Activated B cell treated with CpG ODN at 0.5 μM for 24 hours (primary cell): Measurements from ENCODE around the gene HM13. TPM values are rescaled to one million over a fixed set of nuclear protein-coding genes. Genes with fewer than 3 reads are reported as not detected.
"Not testable (repeated sequence)": the region's sequence is repeated elsewhere in the genome, so short reads cannot be mapped to it uniquely, and the experiment has no call there.

Experiments
- ATAC-seq: fragments of 200-7000 bp; cut with Tn5 transposase; one replicate; pipeline ENCODE4 v1.10.0; 2021; ENCODE audit warnings: low read depth, mild to moderate bottlenecking, moderate library complexity
- CTCF ChIA-PET: fragments of 350-600 bp; sonication (Branson Sonifier 250); formaldehyde crosslinking; loops from one replicate; lab custom pipeline; 2021; ENCODE audit warnings: antibody characterized with exemption; lab: Charles Lee
- POLR2A ChIA-PET: fragments of 350-600 bp; sonication (Branson Sonifier 250); formaldehyde crosslinking; loops from one replicate; lab custom pipeline; 2021; ENCODE audit warnings: antibody characterized with exemption; lab: Charles Lee
- DNase-seq: peaks from one replicate; pipeline ENCODE4 v3.0.0; 2022
- H3K27ac Mint-ChIP-seq: one replicate; pipeline ENCODE4 v1.8.0; 2020; ENCODE audit warnings: mixed read lengths
- H3K27me3 Mint-ChIP-seq: one replicate; pipeline ENCODE4 v1.8.0; 2021; ENCODE audit warnings: mixed read lengths
- H3K36me3 Mint-ChIP-seq: one replicate; pipeline ENCODE4 v1.8.0; 2021; ENCODE audit warnings: low read depth, mixed read lengths
- H3K4me1 Mint-ChIP-seq: one replicate; pipeline ENCODE4 v1.8.0; 2021; ENCODE audit warnings: mixed read lengths
- H3K4me3 Mint-ChIP-seq: one replicate; pipeline ENCODE4 v1.8.0; 2020; ENCODE audit warnings: mild to moderate bottlenecking, mixed read lengths
- H3K9me3 Mint-ChIP-seq: one replicate; pipeline ENCODE4 v1.8.0; 2020; ENCODE audit warnings: mixed read lengths
- intact Hi-C: fragments of 100-400 bp; cut with micrococcal nuclease; formaldehyde crosslinking; loops from one replicate; pipeline ENCODE4 v1.15.1; 2024
- total RNA-seq: library from RNA; stranded (reverse); gene quantifications from 2 replicates; pipeline ENCODE4 v1.2.3, GENCODE V29; 2022
- TF ChIP-seq, protein P1 (sequence below): fragments of 200-600 bp; IDR thresholded peaks from one replicate; pipeline ENCODE4 v1.8.0; 2022; ENCODE audit warnings: antibody characterized with exemption, mild to moderate bottlenecking

HM13 gene
- total RNA-seq, 1 donor from 2014 or later: 90.9 TPM

DNA sequence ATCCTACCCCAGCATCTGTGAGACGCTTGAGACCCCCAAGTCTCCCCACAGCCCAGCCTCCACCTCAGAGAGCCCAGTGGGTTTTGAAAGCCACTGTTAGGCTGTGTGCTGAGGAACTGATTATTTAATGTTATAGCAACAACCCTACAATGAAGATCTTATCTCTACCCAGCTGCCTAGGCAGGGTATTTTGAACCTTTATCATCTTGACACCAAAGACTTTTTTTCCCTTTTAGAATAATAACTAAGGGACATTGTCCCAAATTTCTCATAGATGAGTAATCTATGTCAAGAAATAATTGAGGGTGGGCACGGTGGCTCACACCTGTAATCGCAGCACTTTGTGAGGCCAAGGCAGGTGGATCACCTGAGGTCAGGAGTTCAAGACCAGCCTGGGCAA lies 26.2 kb downstream of the HM13 start:
- no peak overlapping the region for H3K27ac Mint-ChIP-seq

GRCh38 chr20:31542201-31542842 lies 28.1 kb downstream of the HM13 start:
- ATAC-seq: no peak
- Mint-ChIP-seq H3K9me3 (no peaks in the 10 kb centered on the region), H3K4me3 (no peak overlapping the region), H3K27me3 (no peaks in the 10 kb centered on the region), H3K36me3 (peaks cover 53% of the 10 kb centered on the region), H3K4me1 (peaks cover 8% of the 10 kb centered on the region), H3K27ac (no peak overlapping the region)
- CTCF ChIA-PET: interaction anchor here (1.2 to 1.5 kb wide), 2 partner anchors 15 to 20 kb away, joined by 3 to 4 read pairs; no protein-coding TSS in a partner anchor
- intact Hi-C loops: no loop called here
- TF ChIP-seq, protein P1, sequence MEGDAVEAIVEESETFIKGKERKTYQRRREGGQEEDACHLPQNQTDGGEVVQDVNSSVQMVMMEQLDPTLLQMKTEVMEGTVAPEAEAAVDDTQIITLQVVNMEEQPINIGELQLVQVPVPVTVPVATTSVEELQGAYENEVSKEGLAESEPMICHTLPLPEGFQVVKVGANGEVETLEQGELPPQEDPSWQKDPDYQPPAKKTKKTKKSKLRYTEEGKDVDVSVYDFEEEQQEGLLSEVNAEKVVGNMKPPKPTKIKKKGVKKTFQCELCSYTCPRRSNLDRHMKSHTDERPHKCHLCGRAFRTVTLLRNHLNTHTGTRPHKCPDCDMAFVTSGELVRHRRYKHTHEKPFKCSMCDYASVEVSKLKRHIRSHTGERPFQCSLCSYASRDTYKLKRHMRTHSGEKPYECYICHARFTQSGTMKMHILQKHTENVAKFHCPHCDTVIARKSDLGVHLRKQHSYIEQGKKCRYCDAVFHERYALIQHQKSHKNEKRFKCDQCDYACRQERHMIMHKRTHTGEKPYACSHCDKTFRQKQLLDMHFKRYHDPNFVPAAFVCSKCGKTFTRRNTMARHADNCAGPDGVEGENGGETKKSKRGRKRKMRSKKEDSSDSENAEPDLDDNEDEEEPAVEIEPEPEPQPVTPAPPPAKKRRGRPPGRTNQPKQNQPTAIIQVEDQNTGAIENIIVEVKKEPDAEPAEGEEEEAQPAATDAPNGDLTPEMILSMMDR: no peak
- no peak for DNase-seq
- POLR2A ChIA-PET: no interaction called here

More for the DNA sequence above, 26.2 kb downstream of the HM13 start:
- no peak for ATAC-seq
- TF ChIP-seq, protein P1: no peak
- H3K9me3 Mint-ChIP-seq: no peaks in the 10 kb centered on the region
- H3K36me3 Mint-ChIP-seq: peaks cover 61% of the 10 kb centered on the region
- POLR2A ChIA-PET: no interaction called here
- peaks cover 4% of the 10 kb centered on the region for H3K4me1 Mint-ChIP-seq
- intact Hi-C loops: no loop called here
- H3K4me3 Mint-ChIP-seq: no peak overlapping the region
- H3K27me3 Mint-ChIP-seq: no peaks in the 10 kb centered on the region
- no peak for DNase-seq
- CTCF ChIA-PET: interaction anchor here (1.2 to 1.5 kb wide), 3 partner anchors 17 to 72 kb away, joined by 3 to 5 read pairs (median 3); no protein-coding TSS in a partner anchor

DNA sequence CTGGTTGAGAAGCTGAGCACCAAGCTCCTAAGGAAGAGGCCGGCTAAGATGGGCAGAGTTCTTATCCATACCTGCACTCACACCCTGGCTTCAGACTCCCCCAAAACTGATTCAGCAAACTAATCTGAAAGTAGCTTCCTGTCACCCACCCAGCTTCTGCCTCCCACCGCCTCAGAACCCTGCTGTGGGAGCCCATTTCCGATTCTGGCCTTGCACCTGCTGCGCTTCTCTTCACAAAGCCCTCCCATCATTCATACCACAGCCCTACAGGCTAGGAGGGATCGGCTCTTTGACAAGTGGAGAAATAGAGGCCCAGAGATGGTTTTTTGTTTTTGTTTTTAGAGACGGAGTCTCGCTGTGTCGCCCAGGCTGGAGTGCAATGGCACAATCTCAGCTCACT lies 28.7 kb downstream of the HM13 start:
- ATAC-seq: no peak
- H3K4me3 Mint-ChIP-seq: no peak overlapping the region
- TF ChIP-seq, protein P1: no peak
- H3K36me3 Mint-ChIP-seq: peaks cover 53% of the 10 kb centered on the region
- CTCF ChIA-PET: interaction anchor here (1.2 kb wide), 1 partner anchor 14 kb away, joined by 4 read pairs; no protein-coding TSS in a partner anchor
- no peak for DNase-seq
- peaks cover 11% of the 10 kb centered on the region for H3K4me1 Mint-ChIP-seq
- no peaks in the 10 kb centered on the region for H3K9me3 Mint-ChIP-seq
- H3K27ac Mint-ChIP-seq: no peak overlapping the region
- POLR2A ChIA-PET: no interaction called here
- intact Hi-C loops: no loop called here
- H3K27me3 Mint-ChIP-seq: no peaks in the 10 kb centered on the region

GRCh38 chr20:31543966-31544598 lies 29.8 kb downstream of the HM13 start:
- POLR2A ChIA-PET: interaction anchor here (0.6 kb wide), 1 partner anchor 21 kb away, joined by 4 read pairs; no protein-coding TSS in a partner anchor
- no peak for DNase-seq
- H3K27ac Mint-ChIP-seq: no peak overlapping the region
- peaks cover 19% of the 10 kb centered on the region for H3K4me1 Mint-ChIP-seq
- H3K36me3 Mint-ChIP-seq: peaks cover 53% of the 10 kb centered on the region
- ATAC-seq: no peak
- TF ChIP-seq, protein P1: no peak
- no peaks in the 10 kb centered on the region for H3K27me3 Mint-ChIP-seq
- H3K4me3 Mint-ChIP-seq: no peak overlapping the region
- intact Hi-C loops: no loop called here
- CTCF ChIA-PET: no interaction called here
- no peaks in the 10 kb centered on the region for H3K9me3 Mint-ChIP-seq

DNA sequence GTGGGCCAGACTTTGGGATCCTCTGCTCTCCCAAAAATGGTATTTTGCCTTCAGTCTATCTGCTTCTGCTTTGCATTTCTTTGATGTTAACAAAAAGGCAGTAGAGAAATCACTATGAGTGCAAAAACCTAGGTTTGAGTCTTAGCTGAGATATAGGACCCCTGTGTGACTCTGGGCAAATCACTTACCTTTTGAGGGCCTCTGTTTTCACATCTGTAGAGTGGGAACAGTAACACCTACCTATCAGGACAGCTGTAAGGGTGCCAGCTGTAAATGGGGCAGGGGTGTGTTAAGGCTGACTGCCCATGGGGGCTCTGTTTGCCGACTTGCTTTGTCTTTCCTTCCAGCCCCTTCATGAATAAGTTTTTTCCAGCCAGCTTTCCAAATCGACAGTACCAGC lies 30.4 kb downstream of the HM13 start:
- H3K4me3 Mint-ChIP-seq: no peak overlapping the region
- H3K27me3 Mint-ChIP-seq: no peaks in the 10 kb centered on the region
- DNase-seq (no peak), ATAC-seq (no peak)
- ChIA-PET POLR2A (no interaction called here), CTCF (no interaction called here)
- peaks cover 55% of the 10 kb centered on the region for H3K36me3 Mint-ChIP-seq
- intact Hi-C loops: no loop called here
- TF ChIP-seq, protein P1: no peak
- H3K27ac Mint-ChIP-seq: no peak overlapping the region
- H3K4me1 Mint-ChIP-seq: peaks cover 19% of the 10 kb centered on the region
- H3K9me3 Mint-ChIP-seq: no peaks in the 10 kb centered on the region

- POLR2A ChIA-PET, ATAC-seq, CTCF ChIA-PET, DNase-seq, H3K27ac Mint-ChIP-seq, H3K9me3 Mint-ChIP-seq, H3K27me3 Mint-ChIP-seq, H3K4me3 Mint-ChIP-seq: not testable (repeated sequence)
- Mint-ChIP-seq H3K36me3 (peaks cover 59% of the 10 kb centered on the region), H3K4me1 (peaks cover 19% of the 10 kb centered on the region)
- intact Hi-C loops: loop anchor here (5.0 kb wide), 1 partner anchor 33 kb away; the partner anchor contains the start of gene HM13
Measured at GRCh38 chr20:31545621-31546040, 31.4 kb downstream of the HM13 start.
